ENCODE results near the gene FAM110D.

DNA sequence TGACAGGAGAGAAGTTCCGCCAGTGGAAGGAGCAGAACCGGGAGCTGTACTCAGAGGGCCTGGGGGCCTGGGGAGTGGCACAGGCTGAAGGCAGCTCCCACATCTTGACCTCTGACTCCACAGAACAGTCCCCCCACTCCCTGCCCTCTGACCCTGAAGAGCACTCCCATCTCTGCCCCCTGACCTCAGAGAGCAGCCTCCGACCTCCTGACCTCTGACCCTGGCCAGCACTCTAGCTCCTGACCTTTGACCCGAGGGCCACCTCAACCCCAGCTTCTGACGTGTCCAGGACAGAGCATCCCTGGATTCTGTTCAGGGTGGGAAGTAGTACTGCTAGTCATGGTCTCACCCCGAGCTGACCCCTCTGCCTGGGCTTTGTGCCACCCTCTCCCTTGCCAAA lies 30.5 kb downstream of the FAM110D start:
- TF ChIP-seq, protein P1, sequence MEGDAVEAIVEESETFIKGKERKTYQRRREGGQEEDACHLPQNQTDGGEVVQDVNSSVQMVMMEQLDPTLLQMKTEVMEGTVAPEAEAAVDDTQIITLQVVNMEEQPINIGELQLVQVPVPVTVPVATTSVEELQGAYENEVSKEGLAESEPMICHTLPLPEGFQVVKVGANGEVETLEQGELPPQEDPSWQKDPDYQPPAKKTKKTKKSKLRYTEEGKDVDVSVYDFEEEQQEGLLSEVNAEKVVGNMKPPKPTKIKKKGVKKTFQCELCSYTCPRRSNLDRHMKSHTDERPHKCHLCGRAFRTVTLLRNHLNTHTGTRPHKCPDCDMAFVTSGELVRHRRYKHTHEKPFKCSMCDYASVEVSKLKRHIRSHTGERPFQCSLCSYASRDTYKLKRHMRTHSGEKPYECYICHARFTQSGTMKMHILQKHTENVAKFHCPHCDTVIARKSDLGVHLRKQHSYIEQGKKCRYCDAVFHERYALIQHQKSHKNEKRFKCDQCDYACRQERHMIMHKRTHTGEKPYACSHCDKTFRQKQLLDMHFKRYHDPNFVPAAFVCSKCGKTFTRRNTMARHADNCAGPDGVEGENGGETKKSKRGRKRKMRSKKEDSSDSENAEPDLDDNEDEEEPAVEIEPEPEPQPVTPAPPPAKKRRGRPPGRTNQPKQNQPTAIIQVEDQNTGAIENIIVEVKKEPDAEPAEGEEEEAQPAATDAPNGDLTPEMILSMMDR (conservative IDR thresholded peaks at IDR 0.05): no peak
- TF ChIP-seq EZH2 (IDR thresholded peaks at IDR 0.05; ENCODE audit: low read depth): no peak
